ENCODE measurements around the gene FLVCR2. TPM values are rescaled to one million over a fixed set of nuclear protein-coding genes. Genes with fewer than 3 reads are reported as not detected.
A peak's percentile ranks its signal among the peaks of the same experiment; 100 is the strongest.

FLVCR2 gene
- total and polyA plus RNA-seq, 3 donors from 2014 or later = 38.5 to 49.6 (median 45.0) TPM

- no peaks in the 10 kb centered on the region for H3K36me3 ChIP-seq (ENCODE audit: low read depth, missing control alignments)
- no peaks in the 10 kb centered on the region for H3K4me1 ChIP-seq
- no peaks in the 10 kb centered on the region for H3K27me3 ChIP-seq
- H3K4me3 ChIP-seq = no peak overlapping the region
- H3K27ac ChIP-seq = no peak overlapping the region
- TF ChIP-seq POLR2A (IDR thresholded peaks at IDR 0.05) = no peak
- TF ChIP-seq, protein P1, sequence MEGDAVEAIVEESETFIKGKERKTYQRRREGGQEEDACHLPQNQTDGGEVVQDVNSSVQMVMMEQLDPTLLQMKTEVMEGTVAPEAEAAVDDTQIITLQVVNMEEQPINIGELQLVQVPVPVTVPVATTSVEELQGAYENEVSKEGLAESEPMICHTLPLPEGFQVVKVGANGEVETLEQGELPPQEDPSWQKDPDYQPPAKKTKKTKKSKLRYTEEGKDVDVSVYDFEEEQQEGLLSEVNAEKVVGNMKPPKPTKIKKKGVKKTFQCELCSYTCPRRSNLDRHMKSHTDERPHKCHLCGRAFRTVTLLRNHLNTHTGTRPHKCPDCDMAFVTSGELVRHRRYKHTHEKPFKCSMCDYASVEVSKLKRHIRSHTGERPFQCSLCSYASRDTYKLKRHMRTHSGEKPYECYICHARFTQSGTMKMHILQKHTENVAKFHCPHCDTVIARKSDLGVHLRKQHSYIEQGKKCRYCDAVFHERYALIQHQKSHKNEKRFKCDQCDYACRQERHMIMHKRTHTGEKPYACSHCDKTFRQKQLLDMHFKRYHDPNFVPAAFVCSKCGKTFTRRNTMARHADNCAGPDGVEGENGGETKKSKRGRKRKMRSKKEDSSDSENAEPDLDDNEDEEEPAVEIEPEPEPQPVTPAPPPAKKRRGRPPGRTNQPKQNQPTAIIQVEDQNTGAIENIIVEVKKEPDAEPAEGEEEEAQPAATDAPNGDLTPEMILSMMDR (IDR thresholded peaks at IDR 0.05) = no peak
- intact Hi-C loops (cut with DNase I; ENCODE audit: low total_unique reads) = loop anchor here (10.0 kb wide), 1 partner anchor 254 kb away; no protein-coding TSS in a partner anchor
- WGBS, 2 donors = 80 to 92% methylated on average over 6 of the region's 6 CpGs
- no peak for DNase-seq
- H3K9me3 ChIP-seq = no peaks in the 10 kb centered on the region
These were observed 9.6 kb upstream of the FLVCR2 start for GRCh38 chr14:75568791-75569190.

- intact Hi-C loops (cut with DNase I; ENCODE audit: low total_unique reads) = no loop called here
- no peak overlapping the region for H3K27ac ChIP-seq
- TF ChIP-seq, protein P1 (IDR thresholded peaks at IDR 0.05) = no peak
- TF ChIP-seq POLR2A (IDR thresholded peaks at IDR 0.05) = no peak
- WGBS, 2 donors = 67% methylated on average over 2 of the region's 2 CpGs
- H3K36me3 ChIP-seq (ENCODE audit: low read depth, missing control alignments) = no peaks in the 10 kb centered on the region
- no peaks in the 10 kb centered on the region for H3K9me3 ChIP-seq
- no peak overlapping the region for H3K4me3 ChIP-seq
- no peaks in the 10 kb centered on the region for H3K27me3 ChIP-seq
- H3K4me1 ChIP-seq = no peaks in the 10 kb centered on the region
- no peak for DNase-seq
These were observed 7.6 kb upstream of the FLVCR2 start for GRCh38 chr14:75570797-75571196.

DNA sequence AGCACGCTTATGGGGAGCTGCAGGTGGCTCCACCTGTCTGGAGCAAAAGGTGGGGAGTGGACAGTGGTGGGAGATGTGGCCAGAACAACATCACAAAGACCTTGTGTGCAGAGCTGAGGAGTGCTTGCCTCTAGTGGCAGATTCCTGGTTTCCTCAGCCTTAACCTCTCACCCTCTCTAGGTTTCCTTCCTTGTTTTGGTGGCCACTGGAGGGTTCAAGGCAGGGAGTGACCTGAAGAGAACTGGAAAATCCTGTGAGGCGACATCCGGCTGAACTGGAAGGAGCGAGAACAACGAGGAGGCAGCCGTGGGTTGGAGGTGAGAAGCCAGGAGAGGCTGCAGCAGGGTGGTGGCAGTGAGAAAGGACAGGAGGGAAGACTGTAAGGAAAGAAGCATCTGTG, 6.3 kb upstream of the FLVCR2 start:
- H3K9me3 ChIP-seq = no peaks in the 10 kb centered on the region

GRCh38 chr14:75577090-75577489, 1.3 kb upstream of the FLVCR2 start:
- no peak overlapping the region for H3K4me3 ChIP-seq
- peaks cover 13% of the 10 kb centered on the region for H3K4me1 ChIP-seq
- no peak for DNase-seq
- H3K9me3 ChIP-seq = no peaks in the 10 kb centered on the region
- H3K27me3 ChIP-seq = no peaks in the 10 kb centered on the region
- no peaks in the 10 kb centered on the region for H3K36me3 ChIP-seq (ENCODE audit: low read depth, missing control alignments)
- WGBS, 2 donors = 63 to 69% methylated on average over 3 of the region's 3 CpGs
- H3K27ac ChIP-seq = no peak overlapping the region
- intact Hi-C loops (cut with DNase I; ENCODE audit: low total_unique reads) = loop anchor here (5.0 kb wide), 1 partner anchor 75 kb away; no protein-coding TSS in a partner anchor
- TF ChIP-seq, protein P1 (IDR thresholded peaks at IDR 0.05) = no peak
- no peak for TF ChIP-seq POLR2A (IDR thresholded peaks at IDR 0.05)

More for the DNA sequence above, 6.3 kb upstream of the FLVCR2 start:
- intact Hi-C loops (cut with DNase I; ENCODE audit: low total_unique reads) = no loop called here
- no peak for TF ChIP-seq POLR2A (IDR thresholded peaks at IDR 0.05)
- TF ChIP-seq, protein P1 (IDR thresholded peaks at IDR 0.05) = no peak
- no peak for DNase-seq
- WGBS, 2 donors = 85 to 92% methylated on average over 6 of the region's 6 CpGs
- no peak overlapping the region for H3K27ac ChIP-seq
- no peak overlapping the region for H3K4me3 ChIP-seq
- H3K4me1 ChIP-seq = no peaks in the 10 kb centered on the region
- H3K27me3 ChIP-seq = no peaks in the 10 kb centered on the region
- no peaks in the 10 kb centered on the region for H3K36me3 ChIP-seq (ENCODE audit: low read depth, missing control alignments)

DNA sequence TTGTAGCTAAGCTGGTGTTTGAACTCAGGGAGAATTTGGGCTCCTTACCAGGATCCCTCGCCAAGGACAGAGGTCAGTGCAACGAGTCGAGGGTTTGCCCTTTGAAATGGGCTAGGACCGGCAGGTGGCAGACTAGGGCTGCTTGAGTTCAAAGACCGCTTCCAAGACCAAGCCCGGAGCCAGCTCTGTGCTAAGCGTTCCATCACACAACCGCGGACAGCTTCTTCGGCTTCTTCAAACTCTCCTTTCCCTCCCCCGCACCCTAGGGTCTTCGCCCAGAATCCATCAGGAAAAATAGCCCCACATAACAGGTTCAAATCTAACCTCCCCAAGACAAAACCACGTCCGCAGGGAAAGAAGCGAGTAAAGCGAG, 705 bp upstream of the FLVCR2 start:
- Histone ChIP-seq H3K27me3 (no peaks in the 10 kb centered on the region), H3K27ac (peak overlapping the region; percentile 68 to 81), H3K9me3 (no peaks in the 10 kb centered on the region), H3K36me3 (ENCODE audit: low read depth, missing control alignments) (no peaks in the 10 kb centered on the region), H3K4me1 (peaks cover 13% of the 10 kb centered on the region), H3K4me3 (peak overlapping the region; percentile 64 to 69)
- 0 to 1% methylated on average over 10 to 16 of the region's 16 CpGs for WGBS, 2 donors
- TF ChIP-seq, protein P1 (IDR thresholded peaks at IDR 0.05) = peak; percentile 67 to 71 (median 70)
- no peak for TF ChIP-seq POLR2A (IDR thresholded peaks at IDR 0.05)
- DNase-seq = peak; percentile 96
- intact Hi-C loops (cut with DNase I; ENCODE audit: low total_unique reads) = loop anchor here (5.0 kb wide), 1 partner anchor 75 kb away; no protein-coding TSS in a partner anchor
